NT2/D1 (cell line): ENCODE results near the gene DENND5B.

Source experiments
- DNase-seq: peaks from one replicate; pipeline ENCODE4 v3.0.0-alpha.2; 2011; ENCODE audit warnings: low read depth, low spot score
- H3K27me3 ChIP-seq: 2 replicates; pipeline ENCODE4 v1.6.0; 2011; ENCODE audit warnings: mild to moderate bottlenecking; ENCODE audit not compliant: insufficient read length, insufficient read depth
- H3K36me3 ChIP-seq: 2 replicates; pipeline ENCODE4 v1.6.1; 2011; ENCODE audit warnings: mild to moderate bottlenecking, low read length, mixed read lengths; ENCODE audit not compliant: insufficient read depth, insufficient read length
- H3K4me1 ChIP-seq: 2 replicates; pipeline ENCODE4 v1.5.1; 2011; ENCODE audit not compliant: insufficient read depth, insufficient read length
- H3K4me3 ChIP-seq: 2 replicates; pipeline ENCODE4 v1.5.1; 2011; ENCODE audit warnings: low read depth; ENCODE audit not compliant: insufficient read length
- H3K9ac ChIP-seq: 2 replicates; pipeline ENCODE4 v1.6.0; 2011; ENCODE audit warnings: low read depth; ENCODE audit not compliant: insufficient read length
- H3K9me3 ChIP-seq: 2 replicates; pipeline ENCODE4 v1.5.1; 2011; ENCODE audit warnings: mild to moderate bottlenecking, low read length; ENCODE audit not compliant: insufficient read depth
- SUZ12 ChIP-seq: IDR thresholded peaks from 2 replicates; pipeline ENCODE4 v1.6.1; 2011; ENCODE audit not compliant: insufficient read length, insufficient read depth; ENCODE audit errors: extremely low read depth
- YY1 ChIP-seq: IDR thresholded peaks from 2 replicates; pipeline ENCODE4 v1.6.1; 2011; ENCODE audit not compliant: insufficient read length, insufficient read depth
- ZNF274 ChIP-seq: IDR thresholded peaks from 2 replicates; pipeline ENCODE4 v1.6.1; 2011; ENCODE audit warnings: mild to moderate bottlenecking, low read depth, low read length

Gene DENND5B

GRCh38 chr12:31488737-31489338 lies 102.1 kb downstream of the DENND5B start:
- TF ChIP-seq SUZ12 (no peak), YY1 (no peak), ZNF274 (no peak)
- Histone ChIP-seq H3K27me3 (no peaks in the 10 kb centered on the region), H3K9me3 (no peaks in the 10 kb centered on the region), H3K36me3 (peaks cover 5% of the 10 kb centered on the region), H3K9ac (no peak overlapping the region), H3K4me1 (no peaks in the 10 kb centered on the region), H3K4me3 (no peak overlapping the region)
- DNase-seq, result no peak

GRCh38 chr12:31485571-31485970 lies 105.4 kb downstream of the DENND5B start:
- H3K9me3 ChIP-seq, result no peaks in the 10 kb centered on the region
- no peaks in the 10 kb centered on the region for H3K4me1 ChIP-seq
- H3K9ac ChIP-seq, result no peak overlapping the region
- H3K4me3 ChIP-seq, result no peak overlapping the region
- no peak for DNase-seq
- TF ChIP-seq YY1, result no peak
- TF ChIP-seq ZNF274, result no peak
- no peak for TF ChIP-seq SUZ12
- H3K27me3 ChIP-seq, result no peaks in the 10 kb centered on the region
- H3K36me3 ChIP-seq, result peaks cover 10% of the 10 kb centered on the region

GRCh38 chr12:31482816-31483215 lies 108.1 kb downstream of the DENND5B start:
- no peaks in the 10 kb centered on the region for H3K4me1 ChIP-seq
- TF ChIP-seq SUZ12 (no peak), ZNF274 (no peak), YY1 (no peak)
- H3K4me3 ChIP-seq, result no peak overlapping the region
- no peaks in the 10 kb centered on the region for H3K9me3 ChIP-seq
- peaks cover 30% of the 10 kb centered on the region for H3K36me3 ChIP-seq
- DNase-seq, result no peak
- no peaks in the 10 kb centered on the region for H3K27me3 ChIP-seq
- H3K9ac ChIP-seq, result no peak overlapping the region

- no peak for DNase-seq
- H3K9ac ChIP-seq, result no peak overlapping the region
- TF ChIP-seq YY1, result no peak
- TF ChIP-seq ZNF274, result no peak
- no peak for TF ChIP-seq SUZ12
- H3K36me3 ChIP-seq, result peaks cover 30% of the 10 kb centered on the region
- H3K4me1 ChIP-seq, result no peaks in the 10 kb centered on the region
- H3K27me3 ChIP-seq, result no peaks in the 10 kb centered on the region
- H3K4me3 ChIP-seq, result no peak overlapping the region
- no peaks in the 10 kb centered on the region for H3K9me3 ChIP-seq
Observed at GRCh38 chr12:31481415-31481814, 109.5 kb downstream of the DENND5B start.

- Histone ChIP-seq H3K9me3 (no peaks in the 10 kb centered on the region), H3K27me3 (no peaks in the 10 kb centered on the region), H3K4me1 (no peaks in the 10 kb centered on the region), H3K9ac (no peak overlapping the region), H3K4me3 (no peak overlapping the region), H3K36me3 (peaks cover 25% of the 10 kb centered on the region)
- TF ChIP-seq ZNF274 (no peak), YY1 (no peak), SUZ12 (no peak)
- no peak for DNase-seq
Observed at GRCh38 chr12:31479516-31480210, 111.3 kb downstream of the DENND5B start.

- H3K36me3 ChIP-seq, result peaks cover 25% of the 10 kb centered on the region
- TF ChIP-seq ZNF274 (no peak), SUZ12 (no peak), YY1 (no peak)
- H3K9ac ChIP-seq, result no peak overlapping the region
- DNase-seq, result no peak
- no peaks in the 10 kb centered on the region for H3K27me3 ChIP-seq
- no peaks in the 10 kb centered on the region for H3K9me3 ChIP-seq
- no peak overlapping the region for H3K4me3 ChIP-seq
- no peaks in the 10 kb centered on the region for H3K4me1 ChIP-seq
Observed at GRCh38 chr12:31478898-31479297, 112.0 kb downstream of the DENND5B start.

GRCh38 chr12:31478425-31478824 lies 112.5 kb downstream of the DENND5B start:
- no peaks in the 10 kb centered on the region for H3K9me3 ChIP-seq
- no peak for DNase-seq
- TF ChIP-seq YY1, result no peak
- TF ChIP-seq SUZ12, result no peak
- TF ChIP-seq ZNF274, result no peak
- H3K4me1 ChIP-seq, result no peaks in the 10 kb centered on the region
- no peak overlapping the region for H3K4me3 ChIP-seq
- no peak overlapping the region for H3K9ac ChIP-seq
- H3K36me3 ChIP-seq, result peaks cover 25% of the 10 kb centered on the region
- H3K27me3 ChIP-seq, result no peaks in the 10 kb centered on the region
